ENCODE measurements around the gene JUND. TPM values are rescaled to one million over a fixed set of nuclear protein-coding genes. Genes with fewer than 3 reads are reported as not detected.

The JUND gene
- total and polyA plus RNA-seq, 2 of the 4 experiments (the other 2 are of a cell fraction), result 14.2 to 77.2 TPM

GRCh38 chr19:18257503-18258470 is 23.6 kb downstream of the JUND start:
- Histone ChIP-seq H3K14ac (replicated peaks; ENCODE audit: low read depth, low read length) (no peak overlapping the region), H3K79me1 (ENCODE audit: low read depth in 1 of 2, low read length in 2 of 2) (no peaks in the 10 kb centered on the region), H2AFZ (replicated peaks; ENCODE audit: low read length, poor library complexity) (no peak overlapping the region), H3K9ac (ENCODE audit: low read depth, low read length) (no peak overlapping the region), H3K4ac (ENCODE audit: low read depth, low read length) (no peak overlapping the region), H3K4me2 (ENCODE audit: low read depth, low read length) (no peak overlapping the region), H3K9me1 (ENCODE audit: insufficient read depth, low read length) (no peaks in the 10 kb centered on the region), H2AK5ac (ENCODE audit: low read depth, low read length) (no peak overlapping the region), H3K18ac (ENCODE audit: low read depth, low read length) (no peak overlapping the region), H2BK120ac (ENCODE audit: low read depth, low read length) (no peak overlapping the region), H4K8ac (ENCODE audit: low read depth in 2 of 2, low read length in 2 of 2) (no peak overlapping the region), H3K56ac (ENCODE audit: extremely low read depth, insufficient read depth, low read length) (no peak overlapping the region), H3K9me3 (ENCODE audit: control insufficient read depth, insufficient read depth, low read length) (no peaks in the 10 kb centered on the region), H4K20me1 (ENCODE audit: insufficient read depth, low read length) (peaks cover 4% of the 10 kb centered on the region; the same call in 1 of the 2 replicates), H3K4me1 (ENCODE audit: control insufficient read depth, insufficient read depth, low read length) (no peaks in the 10 kb centered on the region), H2AK9ac (replicated peaks; ENCODE audit: low read depth, low read length, poor library complexity) (no peak overlapping the region), H3K36me3 (ENCODE audit: control insufficient read depth, insufficient read depth, low read length) (no peaks in the 10 kb centered on the region), H2BK5ac (ENCODE audit: low read depth, low read length, poor library complexity, severe bottlenecking) (no peak overlapping the region), H3K27me3 (ENCODE audit: control insufficient read depth, insufficient read depth, low read length) (peaks cover 22% of the 10 kb centered on the region), H4K5ac (ENCODE audit: low read depth, low read length) (no peak overlapping the region), H3K23ac (ENCODE audit: low read depth, low read length) (no peak overlapping the region), H3K4me3 (ENCODE audit: insufficient read depth, low read depth, low read length) (no peak overlapping the region), H3K27ac (ENCODE audit: insufficient read depth, low read length) (no peak overlapping the region), H2BK15ac (ENCODE audit: low read depth, low read length) (no peak overlapping the region), H4K91ac (ENCODE audit: insufficient read depth, low read depth, low read length) (no peak overlapping the region), H2BK20ac (ENCODE audit: low read depth, low read length) (no peak overlapping the region)
- in situ Hi-C loops (cut with MboI; ENCODE audit: low sequenced_read_pairs), result no loop called here
- no peak for ATAC-seq (ENCODE audit: low read depth)
- no TSS peak for BruUV-seq (replicated peaks)
- TF ChIP-seq MAFK (IDR thresholded peaks at IDR 0.05; ENCODE audit: low read depth, low read length) (no peak), FOS (IDR thresholded peaks at IDR 0.05; ENCODE audit: low read depth, low read length) (no peak), MAZ (IDR thresholded peaks at IDR 0.05; ENCODE audit: borderline replicate concordance, low read depth, low read length) (no peak), CTCF (conservative IDR thresholded peaks at IDR 0.05; ENCODE audit: low read depth, low read length) (no peak), CHD1 (IDR thresholded peaks at IDR 0.05; ENCODE audit: low read depth, low read length) (no peak)
- TF ChIP-seq, protein P1, sequence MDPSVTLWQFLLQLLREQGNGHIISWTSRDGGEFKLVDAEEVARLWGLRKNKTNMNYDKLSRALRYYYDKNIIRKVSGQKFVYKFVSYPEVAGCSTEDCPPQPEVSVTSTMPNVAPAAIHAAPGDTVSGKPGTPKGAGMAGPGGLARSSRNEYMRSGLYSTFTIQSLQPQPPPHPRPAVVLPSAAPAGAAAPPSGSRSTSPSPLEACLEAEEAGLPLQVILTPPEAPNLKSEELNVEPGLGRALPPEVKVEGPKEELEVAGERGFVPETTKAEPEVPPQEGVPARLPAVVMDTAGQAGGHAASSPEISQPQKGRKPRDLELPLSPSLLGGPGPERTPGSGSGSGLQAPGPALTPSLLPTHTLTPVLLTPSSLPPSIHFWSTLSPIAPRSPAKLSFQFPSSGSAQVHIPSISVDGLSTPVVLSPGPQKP (IDR thresholded peaks at IDR 0.05; ENCODE audit: borderline replicate concordance, low read depth, low read length), result no peak
- TF ChIP-seq, protein P2, sequence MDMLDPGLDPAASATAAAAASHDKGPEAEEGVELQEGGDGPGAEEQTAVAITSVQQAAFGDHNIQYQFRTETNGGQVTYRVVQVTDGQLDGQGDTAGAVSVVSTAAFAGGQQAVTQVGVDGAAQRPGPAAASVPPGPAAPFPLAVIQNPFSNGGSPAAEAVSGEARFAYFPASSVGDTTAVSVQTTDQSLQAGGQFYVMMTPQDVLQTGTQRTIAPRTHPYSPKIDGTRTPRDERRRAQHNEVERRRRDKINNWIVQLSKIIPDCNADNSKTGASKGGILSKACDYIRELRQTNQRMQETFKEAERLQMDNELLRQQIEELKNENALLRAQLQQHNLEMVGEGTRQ (IDR thresholded peaks at IDR 0.05; ENCODE audit: low read depth, low read length), result no peak
- intact Hi-C loops (cut with micrococcal nuclease), result no loop called here
- ChIA-PET CTCF (interaction anchor here (0.5 kb wide), 1 partner anchor 13 kb away, joined by 3 read pairs; no protein-coding TSS in a partner anchor), POLR2A (ENCODE audit: unreplicated experiment) (no interaction called here)
- DNase-seq, result no peak
- WGBS, 2 experiments (ENCODE audit: extremely low coverage in 2 of 2, insufficient read length in 1 of 2), result 92% methylated on average over 38 of the region's 55 CpGs; no CpG with 5 or more reads in 1 of the 2 experiments
- dilution Hi-C loops (cut with HindIII; ENCODE audit: low sequenced_read_pairs, unreplicated experiment), result no loop called here
